Breast epithelium (tissue), 4 donors: ENCODE results near the gene OSTM1. TPM values are rescaled to one million over a fixed set of nuclear protein-coding genes. Genes with fewer than 3 reads are reported as not detected.
"Not testable (repeated sequence)": the region's sequence is repeated elsewhere in the genome, so short reads cannot be mapped to it uniquely, and the experiment has no call there.

Source experiments
- DNase-seq, 2 donors: peaks; one replicate each; pipeline ENCODE4 v3.0.0-alpha.2; 2019; ENCODE audit warnings: low spot score in 2 of 2
- H3K27ac ChIP-seq, 2 donors: fragments of 200-600 bp; sonication (generic) in 1 of 2; one replicate each; pipeline ENCODE4 v1.5.1; 2016 to 2019; ENCODE audit warnings: mild to moderate bottlenecking in 1 of 2
- H3K27me3 ChIP-seq, 2 donors: fragments of 200-600 bp; sonication (generic) in 1 of 2; one replicate each; pipeline versions ENCODE4 v1.5.1 to v1.6.0; 2017 to 2019; ENCODE audit warnings: control low read depth in 1 of 2, mild to moderate bottlenecking in 1 of 2
- H3K36me3 ChIP-seq: fragments of 200-600 bp; one replicate; pipeline ENCODE4 v1.5.1; 2019
- H3K4me1 ChIP-seq, 2 donors: fragments of 200-600 bp; sonication (generic); one replicate each; pipeline ENCODE4 v1.5.1; 2016 to 2019; ENCODE audit warnings: control low read depth in 1 of 2
- H3K4me3 ChIP-seq, 3 donors: fragments of 200-600 bp; sonication (generic); 1 replicate in 2 of 3; 2 replicates in 1 of 3; pipeline ENCODE4 v1.5.1; 2016 to 2019; ENCODE audit warnings: mild to moderate bottlenecking in 3 of 3, moderate library complexity in 2 of 3
- H3K9me3 ChIP-seq, 2 donors: fragments of 200-600 bp; sonication (generic) in 1 of 2; one replicate each; pipeline ENCODE4 v1.5.1; 2016 to 2019; ENCODE audit warnings: control low read depth in 1 of 2
- CTCF ChIP-seq, 3 donors: fragments of 450-650 bp; IDR thresholded peaks; one replicate each; pipeline ENCODE4 v1.5.1; 2016 to 2017; ENCODE audit warnings: antibody characterized with exemption in 3 of 3, mild to moderate bottlenecking in 3 of 3, moderate library complexity in 3 of 3
- POLR2A ChIP-seq: fragments of 450-650 bp; IDR thresholded peaks from one replicate; pipeline ENCODE4 v1.6.1; 2016; ENCODE audit warnings: antibody characterized with exemption, mild to moderate bottlenecking, moderate library complexity
- POLR2AphosphoS5 ChIP-seq, 3 donors: sonication (generic); formaldehyde crosslinking; IDR thresholded peaks; one replicate each; pipeline ENCODE4 v1.6.1; 2017; ENCODE audit warnings: antibody characterized with exemption in 3 of 3
- intact Hi-C: fragments of 100-400 bp; cut with DNase I; formaldehyde crosslinking; loops from one replicate; pipeline ENCODE4 v1.15.1; 2023; ENCODE audit warnings: low total_unique reads
- total RNA-seq, 3 donors: library from RNA; depleted of rRNA; stranded (reverse); fragments of >200 nt; gene quantifications; one replicate each; pipeline ENCODE4 v1.1.0, GENCODE V29; 2016

OSTM1 gene
- total RNA-seq, 3 donors from 2014 or later, result 27.1 to 75.2 (median 36.7) TPM

GRCh38 chr6:108009894-108010293, 64.6 kb downstream of the OSTM1 start:
- H3K27ac ChIP-seq, result no peak overlapping the region
- H3K27me3 ChIP-seq, result no peaks in the 10 kb centered on the region
- H3K9me3 ChIP-seq, result peaks cover 10 to 14% of the 10 kb centered on the region in 2 donors
- intact Hi-C loops, result no loop called here
- no peaks in the 10 kb centered on the region for H3K4me1 ChIP-seq
- TF ChIP-seq POLR2A, result no peak
- TF ChIP-seq CTCF (IDR thresholded peaks at IDR 0.05), result no peak
- TF ChIP-seq POLR2AphosphoS5 (IDR thresholded peaks at IDR 0.05), result no peak
- no peaks in the 10 kb centered on the region for H3K36me3 ChIP-seq
- no peak for DNase-seq
- no peak overlapping the region for H3K4me3 ChIP-seq

GRCh38 chr6:108009258-108009657, 65.3 kb downstream of the OSTM1 start:
- intact Hi-C loops, H3K27ac ChIP-seq, H3K4me3 ChIP-seq: not testable (repeated sequence)

GRCh38 chr6:108008363-108008762, 66.2 kb downstream of the OSTM1 start:
- H3K27ac ChIP-seq, result no peak overlapping the region
- H3K4me1 ChIP-seq, result no peaks in the 10 kb centered on the region
- H3K4me3 ChIP-seq, result no peak overlapping the region
- DNase-seq, result no peak
- peaks cover 10 to 14% of the 10 kb centered on the region in 2 donors for H3K9me3 ChIP-seq
- intact Hi-C loops, result no loop called here
- H3K36me3 ChIP-seq, result no peaks in the 10 kb centered on the region
- TF ChIP-seq POLR2AphosphoS5 (IDR thresholded peaks at IDR 0.05), result no peak
- TF ChIP-seq POLR2A, result no peak
- TF ChIP-seq CTCF (IDR thresholded peaks at IDR 0.05), result no peak
- H3K27me3 ChIP-seq, result no peaks in the 10 kb centered on the region

More at GRCh38 chr6:108009258-108009657, 65.3 kb downstream of the OSTM1 start:
- not testable (repeated sequence) for DNase-seq, H3K36me3 ChIP-seq, H3K27me3 ChIP-seq, H3K4me1 ChIP-seq
- peaks cover 10 to 14% of the 10 kb centered on the region in 2 donors for H3K9me3 ChIP-seq

- no peak overlapping the region for H3K27ac ChIP-seq
- H3K36me3 ChIP-seq, result no peaks in the 10 kb centered on the region
- H3K9me3 ChIP-seq, result peaks cover 10 to 14% of the 10 kb centered on the region in 2 donors
- intact Hi-C loops, result no loop called here
- no peaks in the 10 kb centered on the region for H3K27me3 ChIP-seq
- no peak overlapping the region for H3K4me3 ChIP-seq
- no peaks in the 10 kb centered on the region for H3K4me1 ChIP-seq
- TF ChIP-seq POLR2AphosphoS5 (IDR thresholded peaks at IDR 0.05) (no peak), POLR2A (no peak), CTCF (IDR thresholded peaks at IDR 0.05) (no peak)
- no peak for DNase-seq
Observed at GRCh38 chr6:108005961-108006360, 68.6 kb downstream of the OSTM1 start.

- Histone ChIP-seq H3K36me3 (no peaks in the 10 kb centered on the region), H3K27ac (no peak overlapping the region), H3K4me1 (no peaks in the 10 kb centered on the region), H3K27me3 (no peaks in the 10 kb centered on the region), H3K4me3 (no peak overlapping the region), H3K9me3 (peaks cover 10 to 14% of the 10 kb centered on the region in 2 donors)
- intact Hi-C loops, result no loop called here
- TF ChIP-seq CTCF (IDR thresholded peaks at IDR 0.05) (no peak), POLR2A (no peak), POLR2AphosphoS5 (IDR thresholded peaks at IDR 0.05) (no peak)
- no peak for DNase-seq
Observed at GRCh38 chr6:108004861-108005260, 69.7 kb downstream of the OSTM1 start.
